Neural cell (in vitro differentiated cells): ENCODE measurements around the gene CCDC60.

ENCODE experiments used
- EP300 ChIP-seq: fragments of 450-650 bp; conservative IDR thresholded peaks from 2 replicates; pipeline ENCODE4 v1.6.1; 2014; ENCODE audit warnings: antibody characterized with exemption, mild to moderate bottlenecking, moderate library complexity; ENCODE audit not compliant: poor library complexity, severe bottlenecking
- TF ChIP-seq, protein P1 (sequence below): fragments of 450-650 bp; IDR thresholded peaks from 2 replicates; pipeline ENCODE4 v1.5.1; 2014; ENCODE audit warnings: antibody characterized with exemption, mild to moderate bottlenecking, moderate library complexity; ENCODE audit not compliant: poor library complexity, severe bottlenecking

DNA sequence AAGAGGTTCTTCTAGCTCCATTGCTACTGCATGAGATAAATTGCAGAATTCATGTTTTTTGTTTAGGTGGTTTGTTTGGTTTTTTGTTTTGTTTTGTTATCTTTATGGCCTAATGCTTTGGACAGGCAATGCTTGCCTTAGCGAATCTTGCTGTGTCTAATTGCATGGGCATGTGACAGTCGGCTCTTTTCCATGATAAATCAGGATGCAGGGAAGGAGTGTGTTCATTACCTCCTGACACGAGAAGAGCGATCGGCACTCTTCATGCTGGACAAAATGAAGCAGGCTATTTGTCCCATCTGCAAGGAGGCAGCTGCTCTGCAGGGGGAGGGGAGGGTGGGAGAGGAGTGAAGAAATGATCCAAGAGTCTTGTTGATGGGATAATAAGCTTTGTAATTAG lies 6.5 kb downstream of the CCDC60 start:
- TF ChIP-seq, protein P1, sequence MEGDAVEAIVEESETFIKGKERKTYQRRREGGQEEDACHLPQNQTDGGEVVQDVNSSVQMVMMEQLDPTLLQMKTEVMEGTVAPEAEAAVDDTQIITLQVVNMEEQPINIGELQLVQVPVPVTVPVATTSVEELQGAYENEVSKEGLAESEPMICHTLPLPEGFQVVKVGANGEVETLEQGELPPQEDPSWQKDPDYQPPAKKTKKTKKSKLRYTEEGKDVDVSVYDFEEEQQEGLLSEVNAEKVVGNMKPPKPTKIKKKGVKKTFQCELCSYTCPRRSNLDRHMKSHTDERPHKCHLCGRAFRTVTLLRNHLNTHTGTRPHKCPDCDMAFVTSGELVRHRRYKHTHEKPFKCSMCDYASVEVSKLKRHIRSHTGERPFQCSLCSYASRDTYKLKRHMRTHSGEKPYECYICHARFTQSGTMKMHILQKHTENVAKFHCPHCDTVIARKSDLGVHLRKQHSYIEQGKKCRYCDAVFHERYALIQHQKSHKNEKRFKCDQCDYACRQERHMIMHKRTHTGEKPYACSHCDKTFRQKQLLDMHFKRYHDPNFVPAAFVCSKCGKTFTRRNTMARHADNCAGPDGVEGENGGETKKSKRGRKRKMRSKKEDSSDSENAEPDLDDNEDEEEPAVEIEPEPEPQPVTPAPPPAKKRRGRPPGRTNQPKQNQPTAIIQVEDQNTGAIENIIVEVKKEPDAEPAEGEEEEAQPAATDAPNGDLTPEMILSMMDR, result no peak
- no peak for TF ChIP-seq EP300
